Neural cell (in vitro differentiated cells): ENCODE results near the gene CCNI2. TPM values are rescaled to one million over a fixed set of nuclear protein-coding genes. Genes with fewer than 3 reads are reported as not detected.
A peak's percentile ranks its signal among the peaks of the same experiment; 100 is the strongest.

ENCODE experiments used
- H2AFZ ChIP-seq: fragments of 200-600, 300-800 bp; sonication (generic), shearing (Covaris generic); 2 replicates; pipeline ENCODE4 v1.6.0; 2014; ENCODE audit warnings: low read depth, mild to moderate bottlenecking, antibody characterized with exemption, low read length, moderate library complexity
- H3F3A ChIP-seq: fragments of 200-600 bp; shearing (Covaris generic); 2 replicates; pipeline ENCODE4 v1.6.1; 2016; ENCODE audit warnings: mild to moderate bottlenecking, moderate library complexity, mixed read lengths, antibody characterized with exemption, low read length; ENCODE audit not compliant: insufficient read depth, poor library complexity, severe bottlenecking
- H3K27ac ChIP-seq: fragments of 200-600, 300-800 bp; sonication (generic), shearing (Covaris generic); 2 replicates; pipeline ENCODE4 v1.5.1; 2014; ENCODE audit warnings: mild to moderate bottlenecking, low read length, moderate library complexity
- H3K27me3 ChIP-seq: fragments of 300-800, 200-600 bp; sonication (generic), shearing (Covaris generic); 2 replicates; pipeline ENCODE4 v1.6.0; 2014; ENCODE audit warnings: mild to moderate bottlenecking, low read depth, low read length, moderate library complexity; ENCODE audit not compliant: insufficient read depth
- H3K36me3 ChIP-seq: fragments of 300-800, 200-600 bp; sonication (generic), shearing (Covaris generic); 2 replicates; pipeline ENCODE4 v1.5.1; 2014; ENCODE audit warnings: mild to moderate bottlenecking, antibody characterized with exemption, low read length, moderate library complexity; ENCODE audit not compliant: insufficient read depth
- H3K4me2 ChIP-seq: fragments of 300-800, 200-600 bp; sonication (generic), shearing (Covaris generic); 2 replicates; pipeline ENCODE4 v1.6.0; 2014; ENCODE audit warnings: mild to moderate bottlenecking, low read length
- H3K4me3 ChIP-seq: fragments of 300-800, 200-600 bp; sonication (generic), shearing (Covaris generic); 2 replicates; pipeline ENCODE4 v1.5.1; 2014; ENCODE audit warnings: mild to moderate bottlenecking, low read length, moderate library complexity
- H3K79me2 ChIP-seq: fragments of 200-600 bp; shearing (Covaris generic); replicated peaks from 2 replicates; pipeline ENCODE4 v1.6.0; 2014; ENCODE audit warnings: mild to moderate bottlenecking, low read length, moderate library complexity; ENCODE audit not compliant: insufficient read depth
- H3K9ac ChIP-seq: fragments of 300-800, 200-600 bp; sonication (generic), shearing (Covaris generic); 2 replicates; pipeline ENCODE4 v1.6.1; 2016; ENCODE audit warnings: mild to moderate bottlenecking, low read length, mixed read lengths
- H3K9me2 ChIP-seq: fragments of 200-600 bp; shearing (Covaris generic); 2 replicates; pipeline ENCODE4 v1.6.1; 2016; ENCODE audit warnings: mild to moderate bottlenecking, low read length, mixed read lengths; ENCODE audit not compliant: insufficient read depth
- H3K9me3 ChIP-seq: fragments of 200-600, 300-800 bp; sonication (generic), shearing (Covaris generic); 2 replicates; pipeline ENCODE4 v1.6.1; 2016; ENCODE audit warnings: mild to moderate bottlenecking, mixed run types, low read length, moderate library complexity, mixed read lengths
- H4K20me1 ChIP-seq: fragments of 200-600 bp; shearing (Covaris generic); 2 replicates; pipeline ENCODE4 v1.6.1; 2016; ENCODE audit warnings: mild to moderate bottlenecking, mixed run types; ENCODE audit not compliant: insufficient read depth
- EP300 ChIP-seq: fragments of 450-650 bp; conservative IDR thresholded peaks from 2 replicates; pipeline ENCODE4 v1.6.1; 2014; ENCODE audit warnings: antibody characterized with exemption, mild to moderate bottlenecking, moderate library complexity; ENCODE audit not compliant: poor library complexity, severe bottlenecking
- EZH2 ChIP-seq: fragments of 200-600, 300-800 bp; shearing (Covaris generic), sonication (generic); IDR thresholded peaks from 2 replicates; pipeline ENCODE4 v1.6.1; 2014; ENCODE audit warnings: antibody characterized with exemption, low read length, borderline replicate concordance, mild to moderate bottlenecking; ENCODE audit not compliant: insufficient read depth, poor library complexity, severe bottlenecking
- MXI1 ChIP-seq: fragments of 450-650 bp; conservative IDR thresholded peaks from 2 replicates; pipeline ENCODE4 v1.6.1; 2014; ENCODE audit warnings: antibody characterized with exemption, mild to moderate bottlenecking; ENCODE audit not compliant: poor library complexity, severe bottlenecking
- POLR2AphosphoS5 ChIP-seq: IDR thresholded peaks from 2 replicates; pipeline ENCODE4 v1.6.1; 2012
- RAD21 ChIP-seq: fragments of 450-650 bp; conservative IDR thresholded peaks from 2 replicates; pipeline ENCODE4 v1.6.1; 2014; ENCODE audit warnings: antibody characterized with exemption, mild to moderate bottlenecking, moderate library complexity
- SMC3 ChIP-seq: fragments of 450-650 bp; conservative IDR thresholded peaks from 2 replicates; pipeline ENCODE4 v1.6.1; 2014; ENCODE audit warnings: antibody characterized with exemption, mild to moderate bottlenecking, moderate library complexity; ENCODE audit not compliant: poor library complexity
- TAF1 ChIP-seq: IDR thresholded peaks from 2 replicates; pipeline ENCODE4 v1.6.1; 2012; ENCODE audit warnings: low read depth
- polyA plus RNA-seq: library from polyadenylated mRNA; depleted of rRNA; stranded (reverse); fragments of >200 nt; gene quantifications from 2 replicates; pipeline ENCODE4 v1.2.3, GENCODE V29; 2014
- TF ChIP-seq, protein P1 (sequence below): IDR thresholded peaks from 2 replicates; pipeline ENCODE4 v1.6.1; 2012; ENCODE audit warnings: borderline replicate concordance
- TF ChIP-seq, protein P2 (sequence below): fragments of 450-650 bp; IDR thresholded peaks from 2 replicates; pipeline ENCODE4 v1.5.1; 2014; ENCODE audit warnings: antibody characterized with exemption, mild to moderate bottlenecking, moderate library complexity; ENCODE audit not compliant: poor library complexity, severe bottlenecking

Gene CCNI2
- polyA plus RNA-seq, 1 donor from 2014 or later, result not detected

DNA sequence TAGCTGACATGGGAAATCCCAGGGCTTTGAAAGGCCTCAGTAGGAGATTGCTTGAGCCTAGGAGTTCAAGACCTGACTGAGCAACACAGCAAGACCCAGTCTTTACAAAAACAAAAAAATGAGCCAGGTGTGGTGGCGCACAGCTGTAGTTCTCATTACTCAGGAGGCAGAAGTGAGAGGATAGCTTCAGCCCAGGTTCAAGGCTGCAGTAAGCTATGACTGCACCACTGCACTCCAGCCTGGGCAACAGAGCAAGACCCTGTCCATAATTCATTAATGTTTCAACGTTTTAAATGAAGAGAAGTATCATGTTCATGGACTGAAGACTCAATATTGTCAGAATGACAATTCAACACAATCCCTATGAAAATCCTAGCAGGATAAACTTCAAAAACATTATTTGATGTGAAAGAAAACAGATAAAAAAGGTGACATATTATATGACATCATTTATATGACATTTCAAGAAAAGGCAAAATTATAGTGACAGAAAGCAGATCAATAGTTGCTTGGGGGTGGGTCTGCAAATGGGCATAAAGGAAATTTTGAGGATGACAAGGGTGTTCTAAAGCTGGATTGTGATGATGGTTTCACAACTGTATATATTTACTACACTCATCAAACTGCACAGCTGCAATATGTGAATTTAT lies 13.6 kb upstream of the CCNI2 start:
- H3K27me3 ChIP-seq, result no peaks in the 10 kb centered on the region
- no peaks in the 10 kb centered on the region for H3K9me2 ChIP-seq
- H3K4me2 ChIP-seq, result peak overlapping the region; percentile 37
- H3K79me2 ChIP-seq, result peaks cover 65% of the 10 kb centered on the region
- H3K27ac ChIP-seq, result no peak overlapping the region
- H3K36me3 ChIP-seq, result no peaks in the 10 kb centered on the region
- peaks cover 4% of the 10 kb centered on the region for H4K20me1 ChIP-seq
- no peak for TF ChIP-seq EP300
- TF ChIP-seq, protein P1, sequence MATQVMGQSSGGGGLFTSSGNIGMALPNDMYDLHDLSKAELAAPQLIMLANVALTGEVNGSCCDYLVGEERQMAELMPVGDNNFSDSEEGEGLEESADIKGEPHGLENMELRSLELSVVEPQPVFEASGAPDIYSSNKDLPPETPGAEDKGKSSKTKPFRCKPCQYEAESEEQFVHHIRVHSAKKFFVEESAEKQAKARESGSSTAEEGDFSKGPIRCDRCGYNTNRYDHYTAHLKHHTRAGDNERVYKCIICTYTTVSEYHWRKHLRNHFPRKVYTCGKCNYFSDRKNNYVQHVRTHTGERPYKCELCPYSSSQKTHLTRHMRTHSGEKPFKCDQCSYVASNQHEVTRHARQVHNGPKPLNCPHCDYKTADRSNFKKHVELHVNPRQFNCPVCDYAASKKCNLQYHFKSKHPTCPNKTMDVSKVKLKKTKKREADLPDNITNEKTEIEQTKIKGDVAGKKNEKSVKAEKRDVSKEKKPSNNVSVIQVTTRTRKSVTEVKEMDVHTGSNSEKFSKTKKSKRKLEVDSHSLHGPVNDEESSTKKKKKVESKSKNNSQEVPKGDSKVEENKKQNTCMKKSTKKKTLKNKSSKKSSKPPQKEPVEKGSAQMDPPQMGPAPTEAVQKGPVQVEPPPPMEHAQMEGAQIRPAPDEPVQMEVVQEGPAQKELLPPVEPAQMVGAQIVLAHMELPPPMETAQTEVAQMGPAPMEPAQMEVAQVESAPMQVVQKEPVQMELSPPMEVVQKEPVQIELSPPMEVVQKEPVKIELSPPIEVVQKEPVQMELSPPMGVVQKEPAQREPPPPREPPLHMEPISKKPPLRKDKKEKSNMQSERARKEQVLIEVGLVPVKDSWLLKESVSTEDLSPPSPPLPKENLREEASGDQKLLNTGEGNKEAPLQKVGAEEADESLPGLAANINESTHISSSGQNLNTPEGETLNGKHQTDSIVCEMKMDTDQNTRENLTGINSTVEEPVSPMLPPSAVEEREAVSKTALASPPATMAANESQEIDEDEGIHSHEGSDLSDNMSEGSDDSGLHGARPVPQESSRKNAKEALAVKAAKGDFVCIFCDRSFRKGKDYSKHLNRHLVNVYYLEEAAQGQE, result no peak
- TF ChIP-seq EZH2, result no peak
- TF ChIP-seq RAD21, result no peak
- TF ChIP-seq TAF1, result no peak
- TF ChIP-seq SMC3, result no peak
- no peak for TF ChIP-seq MXI1
- no peak for TF ChIP-seq POLR2AphosphoS5
- TF ChIP-seq, protein P2, sequence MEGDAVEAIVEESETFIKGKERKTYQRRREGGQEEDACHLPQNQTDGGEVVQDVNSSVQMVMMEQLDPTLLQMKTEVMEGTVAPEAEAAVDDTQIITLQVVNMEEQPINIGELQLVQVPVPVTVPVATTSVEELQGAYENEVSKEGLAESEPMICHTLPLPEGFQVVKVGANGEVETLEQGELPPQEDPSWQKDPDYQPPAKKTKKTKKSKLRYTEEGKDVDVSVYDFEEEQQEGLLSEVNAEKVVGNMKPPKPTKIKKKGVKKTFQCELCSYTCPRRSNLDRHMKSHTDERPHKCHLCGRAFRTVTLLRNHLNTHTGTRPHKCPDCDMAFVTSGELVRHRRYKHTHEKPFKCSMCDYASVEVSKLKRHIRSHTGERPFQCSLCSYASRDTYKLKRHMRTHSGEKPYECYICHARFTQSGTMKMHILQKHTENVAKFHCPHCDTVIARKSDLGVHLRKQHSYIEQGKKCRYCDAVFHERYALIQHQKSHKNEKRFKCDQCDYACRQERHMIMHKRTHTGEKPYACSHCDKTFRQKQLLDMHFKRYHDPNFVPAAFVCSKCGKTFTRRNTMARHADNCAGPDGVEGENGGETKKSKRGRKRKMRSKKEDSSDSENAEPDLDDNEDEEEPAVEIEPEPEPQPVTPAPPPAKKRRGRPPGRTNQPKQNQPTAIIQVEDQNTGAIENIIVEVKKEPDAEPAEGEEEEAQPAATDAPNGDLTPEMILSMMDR, result no peak
- no peak overlapping the region for H2AFZ ChIP-seq
- no peaks in the 10 kb centered on the region for H3K9me3 ChIP-seq
- no peak overlapping the region for H3K9ac ChIP-seq
- peak overlapping the region; percentile 86 for H3K4me3 ChIP-seq
- H3F3A ChIP-seq, result no peaks in the 10 kb centered on the region

DNA sequence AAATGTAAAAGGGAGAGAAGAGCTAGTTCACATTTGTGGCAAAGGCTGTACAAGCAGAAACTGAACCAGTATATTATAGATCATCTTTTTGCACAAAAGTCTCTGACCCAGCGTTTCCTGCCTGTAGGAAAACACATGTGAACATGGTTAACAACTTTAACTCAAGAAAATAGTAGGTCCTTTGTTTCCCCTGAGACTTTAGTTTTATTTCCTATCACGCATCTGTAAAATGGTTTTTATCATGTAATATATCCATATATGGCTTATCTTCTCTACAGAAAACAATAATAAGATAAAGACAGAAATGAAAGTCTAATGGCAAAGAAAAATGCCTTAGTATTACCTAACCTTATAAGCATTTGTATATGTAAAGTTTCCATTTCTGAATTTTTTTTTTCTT lies 12.5 kb upstream of the CCNI2 start:
- no peak overlapping the region for H3K9ac ChIP-seq
- H3K9me2 ChIP-seq, result no peaks in the 10 kb centered on the region
- peaks cover 4% of the 10 kb centered on the region for H4K20me1 ChIP-seq
- no peaks in the 10 kb centered on the region for H3K9me3 ChIP-seq
- no peaks in the 10 kb centered on the region for H3F3A ChIP-seq
- no peaks in the 10 kb centered on the region for H3K36me3 ChIP-seq
- peak overlapping the region; percentile 37 for H3K4me2 ChIP-seq
- peak overlapping the region; percentile 86 for H3K4me3 ChIP-seq
- no peak overlapping the region for H3K27ac ChIP-seq
- H2AFZ ChIP-seq, result no peak overlapping the region
- TF ChIP-seq SMC3 (no peak), EZH2 (no peak), EP300 (no peak), RAD21 (no peak), TAF1 (no peak), MXI1 (no peak), POLR2AphosphoS5 (no peak)
- TF ChIP-seq, protein P2, result no peak
- TF ChIP-seq, protein P1, result no peak
- peaks cover 59% of the 10 kb centered on the region for H3K79me2 ChIP-seq
- no peaks in the 10 kb centered on the region for H3K27me3 ChIP-seq
